ENCODE results near the gene HAO1. TPM values are rescaled to one million over a fixed set of nuclear protein-coding genes. Genes with fewer than 3 reads are reported as not detected.

Gene HAO1
- total RNA-seq, 1 donor from 2014 or later: not detected

- Mint-ChIP-seq H3K36me3 (ENCODE audit: unreplicated experiment) (no peaks in the 10 kb centered on the region), H3K4me1 (ENCODE audit: low read depth, unreplicated experiment) (no peaks in the 10 kb centered on the region), H3K4me3 (ENCODE audit: unreplicated experiment) (no peak overlapping the region), H3K9me3 (ENCODE audit: unreplicated experiment) (no peaks in the 10 kb centered on the region), H3K27me3 (ENCODE audit: unreplicated experiment) (no peaks in the 10 kb centered on the region), H3K27ac (ENCODE audit: unreplicated experiment) (no peak overlapping the region)
- TF ChIP-seq CTCF (IDR thresholded peaks at IDR 0.05; ENCODE audit: partially characterized antibody, unreplicated experiment): no peak
- no peak for DNase-seq
Observed at GRCh38 chr20:7924692-7925091, 15.6 kb downstream of the HAO1 start.

- Mint-ChIP-seq H3K27me3 (ENCODE audit: unreplicated experiment) (no peaks in the 10 kb centered on the region), H3K4me3 (ENCODE audit: unreplicated experiment) (no peak overlapping the region), H3K27ac (ENCODE audit: unreplicated experiment) (no peak overlapping the region), H3K9me3 (ENCODE audit: unreplicated experiment) (no peaks in the 10 kb centered on the region), H3K4me1 (ENCODE audit: low read depth, unreplicated experiment) (peaks cover 4% of the 10 kb centered on the region), H3K36me3 (ENCODE audit: unreplicated experiment) (no peaks in the 10 kb centered on the region)
- DNase-seq: no peak
- no peak for TF ChIP-seq CTCF (IDR thresholded peaks at IDR 0.05; ENCODE audit: partially characterized antibody, unreplicated experiment)
Observed at GRCh38 chr20:7916648-7917047, 23.6 kb downstream of the HAO1 start.

GRCh38 chr20:7912551-7912950 is 27.7 kb downstream of the HAO1 start:
- H3K4me3 Mint-ChIP-seq (ENCODE audit: unreplicated experiment): no peak overlapping the region
- H3K27ac Mint-ChIP-seq (ENCODE audit: unreplicated experiment): no peak overlapping the region
- no peak for TF ChIP-seq CTCF (IDR thresholded peaks at IDR 0.05; ENCODE audit: partially characterized antibody, unreplicated experiment)
- no peak for DNase-seq
- no peaks in the 10 kb centered on the region for H3K36me3 Mint-ChIP-seq (ENCODE audit: unreplicated experiment)
- H3K27me3 Mint-ChIP-seq (ENCODE audit: unreplicated experiment): no peaks in the 10 kb centered on the region
- H3K4me1 Mint-ChIP-seq (ENCODE audit: low read depth, unreplicated experiment): no peaks in the 10 kb centered on the region
- H3K9me3 Mint-ChIP-seq (ENCODE audit: unreplicated experiment): no peaks in the 10 kb centered on the region

- DNase-seq: no peak
- no peaks in the 10 kb centered on the region for H3K36me3 Mint-ChIP-seq (ENCODE audit: unreplicated experiment)
- no peak overlapping the region for H3K4me3 Mint-ChIP-seq (ENCODE audit: unreplicated experiment)
- no peak overlapping the region for H3K27ac Mint-ChIP-seq (ENCODE audit: unreplicated experiment)
- no peaks in the 10 kb centered on the region for H3K9me3 Mint-ChIP-seq (ENCODE audit: unreplicated experiment)
- no peaks in the 10 kb centered on the region for H3K4me1 Mint-ChIP-seq (ENCODE audit: low read depth, unreplicated experiment)
- no peaks in the 10 kb centered on the region for H3K27me3 Mint-ChIP-seq (ENCODE audit: unreplicated experiment)
- TF ChIP-seq CTCF (IDR thresholded peaks at IDR 0.05; ENCODE audit: partially characterized antibody, unreplicated experiment): no peak
Observed at GRCh38 chr20:7911586-7912330, 28.5 kb downstream of the HAO1 start.

- Mint-ChIP-seq H3K4me1 (ENCODE audit: low read depth, unreplicated experiment) (no peaks in the 10 kb centered on the region), H3K4me3 (ENCODE audit: unreplicated experiment) (no peak overlapping the region), H3K36me3 (ENCODE audit: unreplicated experiment) (no peaks in the 10 kb centered on the region), H3K27me3 (ENCODE audit: unreplicated experiment) (no peaks in the 10 kb centered on the region), H3K9me3 (ENCODE audit: unreplicated experiment) (no peaks in the 10 kb centered on the region), H3K27ac (ENCODE audit: unreplicated experiment) (no peak overlapping the region)
- no peak for DNase-seq
- no peak for TF ChIP-seq CTCF (IDR thresholded peaks at IDR 0.05; ENCODE audit: partially characterized antibody, unreplicated experiment)
Observed at GRCh38 chr20:7908905-7909304, 31.4 kb downstream of the HAO1 start.

Measured in glutamatergic neuron (in vitro differentiated cells).